ENCODE data around the gene SPPL2C.

Gene SPPL2C

DNA sequence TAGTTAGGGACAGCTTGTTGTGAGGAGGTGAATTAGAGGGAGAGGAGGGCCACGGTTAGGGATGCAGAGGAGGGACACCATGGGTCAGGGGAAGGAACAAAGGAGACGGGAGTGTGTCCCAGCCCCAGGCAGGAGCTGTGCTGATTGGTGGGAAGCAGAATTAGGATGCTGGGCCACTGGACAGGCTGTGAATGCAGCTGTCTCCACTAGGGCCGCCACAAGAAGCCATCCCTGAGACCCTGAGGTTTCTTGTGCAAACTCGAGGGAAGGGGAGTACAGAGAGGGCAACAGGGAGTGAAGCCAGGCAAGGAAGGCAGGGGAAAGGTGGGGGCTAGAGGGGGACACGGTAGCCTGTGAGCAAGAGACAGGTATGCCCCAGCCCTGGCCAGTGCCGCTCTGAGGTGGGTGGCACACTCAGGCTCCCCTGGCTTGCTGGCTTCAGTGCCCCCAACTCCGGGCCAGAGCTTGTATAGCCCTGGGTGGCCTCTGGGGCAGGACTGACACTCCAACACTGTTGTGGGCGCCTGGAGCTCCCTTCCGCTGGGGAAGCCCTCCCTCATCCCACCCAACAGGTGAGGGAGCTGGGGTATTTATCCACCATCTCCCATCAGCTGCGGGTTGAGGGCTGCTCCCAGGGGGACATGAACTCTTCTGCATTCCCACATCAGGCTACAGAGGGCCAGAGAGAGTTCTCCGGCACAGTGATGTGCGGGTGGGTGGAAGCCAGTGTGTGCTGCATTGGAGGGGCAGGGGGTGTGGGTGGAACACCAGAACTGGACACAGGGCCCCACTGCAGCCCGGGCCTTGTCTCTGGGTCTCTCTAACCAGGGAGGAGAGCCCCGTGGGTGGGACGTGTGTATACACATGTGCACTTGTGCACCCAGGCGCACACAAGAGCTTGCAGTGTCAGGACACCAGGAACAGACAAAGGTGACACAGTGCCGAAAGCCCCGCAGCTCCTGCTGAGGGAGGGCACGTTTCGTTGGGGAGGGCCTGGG lies 8.3 kb upstream of the SPPL2C start:
- TF ChIP-seq, protein P1, sequence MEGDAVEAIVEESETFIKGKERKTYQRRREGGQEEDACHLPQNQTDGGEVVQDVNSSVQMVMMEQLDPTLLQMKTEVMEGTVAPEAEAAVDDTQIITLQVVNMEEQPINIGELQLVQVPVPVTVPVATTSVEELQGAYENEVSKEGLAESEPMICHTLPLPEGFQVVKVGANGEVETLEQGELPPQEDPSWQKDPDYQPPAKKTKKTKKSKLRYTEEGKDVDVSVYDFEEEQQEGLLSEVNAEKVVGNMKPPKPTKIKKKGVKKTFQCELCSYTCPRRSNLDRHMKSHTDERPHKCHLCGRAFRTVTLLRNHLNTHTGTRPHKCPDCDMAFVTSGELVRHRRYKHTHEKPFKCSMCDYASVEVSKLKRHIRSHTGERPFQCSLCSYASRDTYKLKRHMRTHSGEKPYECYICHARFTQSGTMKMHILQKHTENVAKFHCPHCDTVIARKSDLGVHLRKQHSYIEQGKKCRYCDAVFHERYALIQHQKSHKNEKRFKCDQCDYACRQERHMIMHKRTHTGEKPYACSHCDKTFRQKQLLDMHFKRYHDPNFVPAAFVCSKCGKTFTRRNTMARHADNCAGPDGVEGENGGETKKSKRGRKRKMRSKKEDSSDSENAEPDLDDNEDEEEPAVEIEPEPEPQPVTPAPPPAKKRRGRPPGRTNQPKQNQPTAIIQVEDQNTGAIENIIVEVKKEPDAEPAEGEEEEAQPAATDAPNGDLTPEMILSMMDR (conservative IDR thresholded peaks at IDR 0.05; ENCODE audit: low read depth, low read length): no peak
- Histone ChIP-seq H3K4me2 (no peak overlapping the region), H3K36me3 (ENCODE audit: insufficient read depth) (no peaks in the 10 kb centered on the region), H3K79me2 (ENCODE audit: insufficient read depth, low read depth) (no peaks in the 10 kb centered on the region), H3K9ac (no peak overlapping the region), H2AFZ (ENCODE audit: low read depth) (no peak overlapping the region), H3K4me1 (ENCODE audit: low read depth, poor library complexity, severe bottlenecking) (no peaks in the 10 kb centered on the region), H3K27me3 (ENCODE audit: insufficient read depth, low read depth) (peaks cover 42% of the 10 kb centered on the region), H3K27ac (no peak overlapping the region), H3K4me3 (IDR thresholded peaks at IDR 0.05; ENCODE audit: insufficient read depth, low read depth, low read length) (no peak overlapping the region), H4K20me1 (ENCODE audit: insufficient read depth) (no peaks in the 10 kb centered on the region)

DNA sequence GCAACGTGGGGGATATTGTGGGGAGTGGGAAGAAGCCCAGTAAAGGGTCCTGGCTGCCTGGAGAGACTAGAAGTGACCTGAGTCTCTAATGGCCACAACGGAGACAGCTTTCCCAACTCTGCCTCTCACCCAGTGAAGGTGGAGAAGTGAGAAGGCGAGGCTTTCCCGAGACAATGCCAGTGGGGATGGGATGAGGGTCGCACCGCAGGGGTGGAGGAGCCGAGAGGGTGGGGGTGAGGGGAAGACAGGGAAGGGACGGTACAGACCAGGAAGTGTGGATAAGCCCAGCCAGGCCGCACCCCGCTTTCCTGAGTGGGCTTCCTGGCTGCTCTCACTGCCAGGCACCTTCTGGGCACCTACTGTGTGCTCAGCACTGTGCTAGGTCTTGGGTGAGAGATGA lies 7.5 kb upstream of the SPPL2C start:
- TF ChIP-seq, protein P1 (conservative IDR thresholded peaks at IDR 0.05; ENCODE audit: low read depth, low read length): no peak
- Histone ChIP-seq H3K27me3 (ENCODE audit: insufficient read depth, low read depth) (peaks cover 42% of the 10 kb centered on the region), H3K9ac (no peak overlapping the region), H3K36me3 (ENCODE audit: insufficient read depth) (no peaks in the 10 kb centered on the region), H3K4me2 (no peak overlapping the region), H3K4me1 (ENCODE audit: low read depth, poor library complexity, severe bottlenecking) (no peaks in the 10 kb centered on the region), H3K79me2 (ENCODE audit: insufficient read depth, low read depth) (no peaks in the 10 kb centered on the region), H3K27ac (no peak overlapping the region), H4K20me1 (ENCODE audit: insufficient read depth) (no peaks in the 10 kb centered on the region), H2AFZ (ENCODE audit: low read depth) (no peak overlapping the region), H3K4me3 (IDR thresholded peaks at IDR 0.05; ENCODE audit: insufficient read depth, low read depth, low read length) (no peak overlapping the region)

DNA sequence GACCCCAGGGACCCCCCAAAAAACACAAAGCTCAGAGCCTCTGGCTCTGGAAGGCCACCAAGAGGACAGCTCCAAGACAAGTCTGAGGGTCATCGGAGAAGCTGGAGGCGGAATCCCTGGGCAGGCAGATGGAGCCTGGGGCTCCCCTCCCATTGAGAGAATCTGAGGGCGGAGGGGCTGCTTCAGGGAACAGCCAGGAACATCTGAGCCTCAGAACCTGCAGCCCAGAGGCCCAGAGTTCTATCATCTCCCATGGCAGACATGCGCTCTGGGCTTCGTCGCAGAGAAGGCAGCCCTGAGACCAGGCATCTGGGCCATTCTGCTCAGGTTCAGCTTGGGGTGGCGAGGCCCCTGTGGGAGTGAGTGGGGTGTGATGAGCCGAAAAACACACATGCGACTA lies 7.1 kb upstream of the SPPL2C start:
- Histone ChIP-seq H3K4me2 (no peak overlapping the region), H3K36me3 (ENCODE audit: insufficient read depth) (no peaks in the 10 kb centered on the region), H3K4me1 (ENCODE audit: low read depth, poor library complexity, severe bottlenecking) (no peaks in the 10 kb centered on the region), H3K4me3 (IDR thresholded peaks at IDR 0.05; ENCODE audit: insufficient read depth, low read depth, low read length) (no peak overlapping the region), H3K9ac (no peak overlapping the region), H4K20me1 (ENCODE audit: insufficient read depth) (no peaks in the 10 kb centered on the region), H2AFZ (ENCODE audit: low read depth) (no peak overlapping the region), H3K27me3 (ENCODE audit: insufficient read depth, low read depth) (peaks cover 42% of the 10 kb centered on the region), H3K79me2 (ENCODE audit: insufficient read depth, low read depth) (no peaks in the 10 kb centered on the region), H3K27ac (no peak overlapping the region)
- TF ChIP-seq, protein P1 (conservative IDR thresholded peaks at IDR 0.05; ENCODE audit: low read depth, low read length): no peak

DNA sequence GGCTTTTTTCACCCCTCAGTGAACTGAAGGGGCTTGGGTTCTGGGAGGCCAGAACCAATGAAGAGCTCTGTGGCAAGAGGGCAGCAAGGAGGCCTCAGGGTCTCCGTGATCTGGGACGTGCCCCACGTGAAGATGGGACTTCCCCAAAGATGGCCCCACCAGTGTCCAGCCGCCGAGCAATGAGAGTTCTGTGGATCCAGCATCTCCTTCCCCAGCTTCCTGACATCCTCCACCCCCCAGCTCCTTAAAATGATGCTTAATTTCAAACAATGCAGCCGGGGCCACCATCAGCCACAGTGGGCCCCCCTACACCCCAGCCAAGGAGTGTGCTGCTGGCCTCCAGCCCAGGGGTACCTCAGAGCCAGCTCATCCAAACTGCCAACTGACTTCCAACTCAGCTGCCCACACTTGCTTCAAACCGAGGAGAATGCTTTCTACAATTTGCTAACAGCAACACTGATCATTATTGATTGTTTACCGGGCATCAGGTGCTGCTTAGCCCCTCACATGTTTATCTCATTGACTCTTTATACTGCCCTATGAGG lies 5.9 kb upstream of the SPPL2C start:
- H3K36me3 ChIP-seq (ENCODE audit: insufficient read depth): no peaks in the 10 kb centered on the region
- peaks cover 40% of the 10 kb centered on the region for H3K27me3 ChIP-seq (ENCODE audit: insufficient read depth, low read depth)
- no peak overlapping the region for H3K27ac ChIP-seq
- no peaks in the 10 kb centered on the region for H3K79me2 ChIP-seq (ENCODE audit: insufficient read depth, low read depth)
- no peak overlapping the region for H3K4me3 ChIP-seq (IDR thresholded peaks at IDR 0.05; ENCODE audit: insufficient read depth, low read depth, low read length)
- TF ChIP-seq, protein P1 (conservative IDR thresholded peaks at IDR 0.05; ENCODE audit: low read depth, low read length): no peak
- no peak overlapping the region for H2AFZ ChIP-seq (ENCODE audit: low read depth)
- H3K9ac ChIP-seq: no peak overlapping the region
- H3K4me1 ChIP-seq (ENCODE audit: low read depth, poor library complexity, severe bottlenecking): no peaks in the 10 kb centered on the region
- no peaks in the 10 kb centered on the region for H4K20me1 ChIP-seq (ENCODE audit: insufficient read depth)
- no peak overlapping the region for H3K4me2 ChIP-seq

Data from KMS-11 (cell line).